GM19467 (cell line): ENCODE measurements around the gene SHISAL1.

ENCODE experiments used
- ATAC-seq: cut with Tn5 transposase; IDR thresholded peaks from one replicate; pipeline ENCODE4 v1.9.1; 2021; ENCODE audit warnings: mild to moderate bottlenecking, moderate library complexity; ENCODE audit not compliant: unreplicated experiment

SHISAL1 gene

GRCh38 chr22:44197271-44197670, 115.5 kb downstream of the SHISAL1 start:
- no peak for ATAC-seq

DNA sequence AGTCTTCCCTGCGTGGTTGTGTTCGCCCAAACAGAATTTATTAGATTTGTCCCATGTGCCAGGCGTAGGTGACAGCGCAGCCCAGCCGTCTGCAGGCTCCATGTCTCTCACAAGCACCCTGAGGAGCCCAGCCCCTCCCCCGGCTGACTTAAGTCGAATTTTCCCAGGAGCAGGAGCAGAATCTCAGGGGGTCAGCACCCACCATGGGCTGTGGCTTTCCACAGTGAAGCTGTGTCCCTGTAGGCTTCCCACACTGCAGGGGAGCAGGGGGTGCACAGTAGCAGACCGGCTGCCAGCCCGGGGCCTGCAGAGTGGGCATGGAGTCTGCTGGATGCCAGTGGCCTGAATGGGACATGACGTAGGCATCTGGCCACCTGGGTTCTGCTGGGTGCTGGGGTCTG, 116.0 kb downstream of the SHISAL1 start:
- no peak for ATAC-seq

DNA sequence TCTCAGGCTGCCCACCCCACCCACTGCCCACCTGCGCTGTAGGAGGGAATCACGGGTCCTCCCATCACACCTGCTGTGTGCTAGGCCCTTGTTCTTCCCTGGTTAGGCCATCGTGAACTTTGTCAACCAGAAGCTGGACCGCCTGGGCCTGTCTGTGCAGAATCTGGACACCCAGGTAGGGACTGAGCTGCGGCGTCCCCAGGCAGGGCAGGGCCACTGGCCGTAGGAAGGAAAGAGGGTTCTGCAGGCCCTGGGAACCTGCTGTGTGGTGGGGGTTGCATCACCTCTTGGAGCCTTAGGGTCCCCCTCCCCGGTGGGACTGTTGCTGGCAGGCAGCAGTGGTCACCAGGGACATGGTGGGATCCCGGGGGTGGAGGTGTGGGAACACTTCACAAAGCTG, 116.5 kb downstream of the SHISAL1 start:
- no peak for ATAC-seq

DNA sequence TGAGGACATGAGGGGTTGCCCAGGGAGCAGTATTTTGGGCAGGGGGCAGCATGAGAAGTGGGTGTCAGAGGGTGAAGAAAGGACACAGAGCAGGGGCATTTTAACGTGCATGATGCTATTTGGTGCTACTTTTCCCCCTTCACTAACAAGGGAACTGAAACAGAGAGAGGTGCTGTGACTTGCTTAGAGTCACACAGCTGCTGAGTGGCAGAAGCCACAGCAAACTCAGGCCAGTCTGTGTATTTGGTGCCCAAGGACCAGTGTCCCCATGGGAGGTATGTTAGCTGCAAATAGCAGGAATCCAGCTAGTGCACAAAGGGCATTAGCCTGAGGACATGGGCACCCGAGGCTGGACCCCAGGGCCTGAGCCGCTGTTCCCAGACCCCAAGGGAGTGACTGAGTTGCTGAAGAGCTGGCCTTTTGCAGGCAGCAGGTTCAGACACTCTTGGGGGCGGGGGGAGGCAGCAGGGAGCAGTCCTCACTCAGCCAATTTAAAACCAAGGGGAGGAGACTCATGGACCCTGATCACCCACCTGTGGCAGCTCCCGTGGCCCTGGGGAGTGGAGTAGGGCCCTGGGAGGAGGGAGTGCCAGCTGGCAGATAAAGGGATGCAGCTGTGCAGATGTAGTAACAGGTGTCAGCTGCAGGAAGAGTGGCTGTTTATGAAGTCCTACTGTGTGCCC, 117.4 kb downstream of the SHISAL1 start:
- ATAC-seq, result no peak

DNA sequence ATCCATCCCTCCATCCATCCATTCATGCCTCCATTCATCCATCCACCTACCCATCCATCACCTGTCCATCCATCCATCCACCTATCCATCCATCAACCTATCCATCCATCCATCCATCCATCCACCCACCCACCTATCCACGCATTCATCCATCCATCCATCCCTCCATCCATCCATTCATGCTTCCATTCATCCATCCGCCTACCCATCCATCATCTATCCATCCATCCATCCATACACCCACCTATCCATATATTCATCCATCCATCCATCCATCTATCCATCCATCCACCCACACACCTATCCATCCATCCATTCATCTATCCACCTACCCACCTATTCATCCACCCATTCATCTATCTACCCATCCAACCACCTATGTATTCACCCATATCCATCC, 118.2 kb downstream of the SHISAL1 start:
- ATAC-seq, result no peak
